GM06990 (cell line): ENCODE results near the gene PRRX1.

ENCODE experiments used
- DNase-seq: peaks from one replicate; pipeline ENCODE4 v3.0.0-alpha.2; 2011; ENCODE audit not compliant: insufficient read length; ENCODE audit errors: extremely low read depth
- H3K27me3 ChIP-seq: replicated peaks from 2 replicates; pipeline ENCODE4 v1.6.0; 2011; ENCODE audit warnings: low read length; ENCODE audit not compliant: control insufficient read depth, insufficient read depth
- H3K36me3 ChIP-seq: 2 replicates; pipeline ENCODE4 v1.5.1; 2011; ENCODE audit warnings: low read length; ENCODE audit not compliant: control insufficient read depth, insufficient read depth
- H3K4me3 ChIP-seq: replicated peaks from 2 replicates; pipeline ENCODE4 v1.5.1; 2011; ENCODE audit warnings: low read depth, mild to moderate bottlenecking, control low read depth, low read length
- CTCF ChIP-seq: IDR thresholded peaks from 2 replicates; pipeline ENCODE4 v1.5.1; 2011; ENCODE audit warnings: low read length, control low read depth, mild to moderate bottlenecking, inconsistent platforms; ENCODE audit not compliant: insufficient read depth, poor library complexity, severe bottlenecking

PRRX1 gene

GRCh38 chr1:170623171-170623570 is 40.8 kb upstream of the PRRX1 start:
- no peak for TF ChIP-seq CTCF
- H3K36me3 ChIP-seq = no peaks in the 10 kb centered on the region
- no peak overlapping the region for H3K4me3 ChIP-seq
- no peaks in the 10 kb centered on the region for H3K27me3 ChIP-seq
- no peak for DNase-seq

- DNase-seq = no peak
- no peaks in the 10 kb centered on the region for H3K27me3 ChIP-seq
- H3K36me3 ChIP-seq = no peaks in the 10 kb centered on the region
- no peak for TF ChIP-seq CTCF
- no peak overlapping the region for H3K4me3 ChIP-seq
Observed at GRCh38 chr1:170624146-170624545, 39.8 kb upstream of the PRRX1 start.

DNA sequence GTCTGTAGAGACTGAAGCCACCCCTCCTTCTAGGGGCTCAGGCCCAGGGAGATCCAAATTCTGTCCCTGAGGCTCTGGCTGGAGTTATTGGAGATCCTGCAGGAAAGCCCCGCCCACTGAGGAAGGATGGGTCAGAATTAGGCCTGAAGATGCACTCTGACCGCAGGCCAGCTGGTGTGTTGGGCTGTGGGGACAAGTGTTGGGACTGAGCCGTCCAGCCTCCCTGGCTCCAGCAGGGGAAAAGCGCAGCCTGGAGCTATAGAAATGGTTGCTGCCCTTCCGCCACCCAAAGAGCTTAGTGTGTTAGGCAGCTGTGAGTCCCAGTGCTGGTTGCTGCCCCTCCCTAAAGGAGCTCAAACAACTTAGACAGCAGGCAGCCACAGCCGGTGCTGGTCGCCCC is 33.0 kb upstream of the PRRX1 start:
- Histone ChIP-seq H3K4me3 (no peak overlapping the region), H3K36me3 (no peaks in the 10 kb centered on the region), H3K27me3 (no peaks in the 10 kb centered on the region)
- no peak for DNase-seq
- no peak for TF ChIP-seq CTCF

GRCh38 chr1:170634293-170634692 is 29.6 kb upstream of the PRRX1 start:
- no peak for DNase-seq
- no peak overlapping the region for H3K4me3 ChIP-seq
- H3K27me3 ChIP-seq = no peaks in the 10 kb centered on the region
- no peaks in the 10 kb centered on the region for H3K36me3 ChIP-seq
- TF ChIP-seq CTCF = no peak

DNA sequence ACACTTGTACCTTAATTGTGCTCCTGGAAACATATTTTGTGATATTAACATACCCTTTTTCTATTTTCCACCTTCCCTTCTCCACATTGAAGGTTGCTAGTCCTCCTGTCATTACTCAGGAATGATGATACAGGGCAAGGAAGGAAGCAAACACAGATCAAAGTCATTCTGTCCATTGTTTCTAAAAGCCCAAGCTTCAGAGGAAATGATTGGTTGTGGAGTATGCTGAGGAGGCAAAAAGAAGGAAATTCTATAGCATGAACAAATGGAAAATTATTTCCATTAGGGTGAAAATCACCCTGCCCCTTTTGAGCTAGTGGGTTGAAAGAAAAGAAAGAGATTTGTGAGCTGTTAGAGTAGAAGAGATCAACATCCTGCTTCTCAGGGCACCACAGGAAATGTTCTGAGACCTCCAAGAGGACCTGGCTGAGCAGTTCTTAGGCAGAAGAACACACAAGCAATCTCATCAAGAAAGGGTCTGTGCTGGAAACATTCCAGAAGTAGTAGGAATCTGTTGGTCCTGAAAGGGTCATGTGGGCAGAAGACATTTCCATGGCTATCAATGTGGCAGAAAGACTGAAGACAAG is 29.0 kb upstream of the PRRX1 start:
- Histone ChIP-seq H3K27me3 (no peaks in the 10 kb centered on the region), H3K4me3 (no peak overlapping the region), H3K36me3 (no peaks in the 10 kb centered on the region)
- TF ChIP-seq CTCF = no peak
- no peak for DNase-seq

- Histone ChIP-seq H3K36me3 (no peaks in the 10 kb centered on the region), H3K4me3 (no peak overlapping the region), H3K27me3 (no peaks in the 10 kb centered on the region)
- DNase-seq = no peak
- no peak for TF ChIP-seq CTCF
Observed at GRCh38 chr1:170640581-170640980, 23.4 kb upstream of the PRRX1 start.
